Activated CD4-positive, alpha-beta T cell treated with anti-CD3 and anti-CD28 coated beads, Interleukin-2, Interleukin-4, amounts not matched to agents 100 ng/mL and 50 ng/mL, durations not matched to agents 16 hours and 8 hours (primary cell): ENCODE data around the gene GIMAP2.
A peak's percentile ranks its signal among the peaks of the same experiment; 100 is the strongest.
"Not testable (repeated sequence)": the region's sequence is repeated elsewhere in the genome, so short reads cannot be mapped to it uniquely, and the experiment has no call there.

Experiments
- DNase-seq: peaks from one replicate; pipeline ENCODE4 v3.0.0-alpha.2; 2020; ENCODE audit warnings: low spot score

Gene GIMAP2

GRCh38 chr7:150685219-150686029, at the start of gene GIMAP2:
Gene GIMAP2 (plus strand): TSS chr7:150685706. CDS start chr7:150687060, 1,354 bp downstream.
- peak; percentile 64 for DNase-seq

- DNase-seq, result no peak
These were observed 43.7 kb upstream of the GIMAP2 start for GRCh38 chr7:150641854-150642253.

- DNase-seq, result no peak
These were observed 42.6 kb upstream of the GIMAP2 start for GRCh38 chr7:150642926-150643325.

GRCh38 chr7:150645259-150646020, 40.1 kb upstream of the GIMAP2 start:
- DNase-seq, result no peak

- DNase-seq, result no peak
These were observed 37.0 kb upstream of the GIMAP2 start for GRCh38 chr7:150648353-150649079.

- DNase-seq, result no peak
These were observed 36.5 kb upstream of the GIMAP2 start for GRCh38 chr7:150649080-150649385.

GRCh38 chr7:150654692-150655091, 30.8 kb upstream of the GIMAP2 start:
- DNase-seq, result no peak

GRCh38 chr7:150656047-150656446, 29.5 kb upstream of the GIMAP2 start:
- no peak for DNase-seq

GRCh38 chr7:150657526-150657925, 28.0 kb upstream of the GIMAP2 start:
- no peak for DNase-seq

- no peak for DNase-seq
These were observed 24.4 kb upstream of the GIMAP2 start for GRCh38 chr7:150660939-150661613.

GRCh38 chr7:150662821-150663220, 22.7 kb upstream of the GIMAP2 start:
- not testable (repeated sequence) for DNase-seq

- DNase-seq, result peak; percentile 66
These were observed 21.6 kb upstream of the GIMAP2 start for GRCh38 chr7:150663802-150664494.

GRCh38 chr7:150665089-150665748, 20.3 kb upstream of the GIMAP2 start:
- no peak for DNase-seq

- peak; percentile 19 for DNase-seq
These were observed 19.6 kb upstream of the GIMAP2 start for GRCh38 chr7:150665896-150666295.

GRCh38 chr7:150666412-150666811, 19.1 kb upstream of the GIMAP2 start:
- no peak for DNase-seq

GRCh38 chr7:150668472-150668911, 17.0 kb upstream of the GIMAP2 start:
- peak; percentile 81 for DNase-seq

- DNase-seq, result no peak
These were observed 16.5 kb upstream of the GIMAP2 start for GRCh38 chr7:150668977-150669376.

GRCh38 chr7:150671798-150672585, 13.5 kb upstream of the GIMAP2 start:
- DNase-seq, result not testable (repeated sequence)

GRCh38 chr7:150675714-150676113, 9.8 kb upstream of the GIMAP2 start:
- no peak for DNase-seq

- not testable (repeated sequence) for DNase-seq
These were observed 9.2 kb upstream of the GIMAP2 start for GRCh38 chr7:150676276-150676675.
